Left ventricle myocardium inferior (tissue), 1 donor: Measurements from ENCODE around the gene KCNMA1. TPM values are rescaled to one million over a fixed set of nuclear protein-coding genes. Genes with fewer than 3 reads are reported as not detected.

Experiments
- DNase-seq: peaks from one replicate; pipeline ENCODE4 v3.0.0-alpha.2; 2020
- H3K27ac ChIP-seq: fragments of 200-600 bp; replicated peaks from 2 replicates; pipeline ENCODE4 v1.8.0; 2021
- H3K27me3 ChIP-seq: fragments of 200-600 bp; 2 replicates; pipeline ENCODE4 v1.8.0; 2021; ENCODE audit warnings: low read depth
- H3K36me3 ChIP-seq: fragments of 200-600 bp; 2 replicates; pipeline ENCODE4 v1.8.0; 2021
- H3K4me1 ChIP-seq: fragments of 200-600 bp; 2 replicates; pipeline ENCODE4 v1.8.0; 2021
- H3K4me3 ChIP-seq: fragments of 200-600 bp; 2 replicates; pipeline ENCODE4 v1.8.0; 2021; ENCODE audit warnings: mild to moderate bottlenecking, moderate library complexity
- H3K9me3 ChIP-seq: fragments of 200-600 bp; replicated peaks from 2 replicates; pipeline ENCODE4 v1.8.0; 2021
- CTCF ChIP-seq: fragments of 200-600 bp; IDR thresholded peaks from 2 replicates; pipeline ENCODE4 v1.8.0; 2021; ENCODE audit warnings: antibody characterized with exemption, mild to moderate bottlenecking, borderline replicate concordance
- intact Hi-C: fragments of 100-400 bp; cut with micrococcal nuclease; formaldehyde crosslinking; loops from one replicate; pipeline ENCODE4 v1.11.0; 2022
- total RNA-seq: library from RNA; stranded (reverse); fragmentation: NEBNext Ultra II Directional; extraction: Animal tissue kit (Norgen Biotek cat#: 25700); gene quantifications from one replicate; pipeline ENCODE4 v1.2.1, GENCODE V29; 2021
- donor health status: DM: no; HTN: yes; CAD: no; lungs with severe emphysema.

The KCNMA1 gene
- total RNA-seq, 1 donor from 2014 or later = 1.8 TPM

DNA sequence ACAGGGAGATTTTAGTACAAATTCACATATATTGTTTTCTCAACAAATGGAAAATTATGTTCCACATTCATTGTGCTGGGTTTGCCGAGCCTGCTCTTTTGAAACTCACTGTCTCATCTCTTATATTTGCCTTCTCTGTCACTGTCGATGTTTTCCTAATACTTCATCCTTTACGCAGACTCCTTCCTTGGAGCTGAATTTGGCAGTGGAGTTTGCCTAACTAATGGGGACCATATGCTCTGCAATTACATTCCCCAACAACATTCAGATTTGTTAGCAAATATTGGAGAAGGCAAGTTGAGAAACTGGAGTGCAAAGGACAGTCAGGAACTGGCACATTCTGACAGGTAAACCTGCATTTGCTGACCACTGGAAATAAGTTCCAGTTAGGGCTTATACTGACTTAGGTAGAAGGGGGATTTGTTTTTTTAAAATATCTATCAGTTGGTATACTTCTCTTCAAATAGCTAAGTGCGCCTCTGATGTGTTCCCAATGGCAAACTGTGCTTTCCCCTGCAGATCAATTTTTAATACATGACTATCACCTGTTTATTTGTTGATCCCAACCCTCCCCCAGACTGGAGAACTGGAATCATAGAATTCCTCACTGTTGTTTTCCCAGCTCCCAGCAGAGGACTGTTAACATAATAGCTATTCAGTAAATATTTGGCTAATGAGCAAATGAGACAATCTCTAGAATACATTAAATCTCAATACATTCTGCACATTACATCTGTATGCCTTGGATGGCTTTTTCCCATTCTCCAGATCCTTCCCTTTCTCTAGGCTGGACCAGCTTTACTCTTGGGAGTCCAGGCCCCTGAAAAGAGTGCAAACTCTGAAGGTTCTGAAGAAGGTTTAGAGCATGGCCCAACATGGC, 769.3 kb downstream of the KCNMA1 start:
- Histone ChIP-seq H3K27me3 (no peaks in the 10 kb centered on the region), H3K4me1 (no peaks in the 10 kb centered on the region), H3K36me3 (no peaks in the 10 kb centered on the region), H3K9me3 (peaks cover under 1% of the 10 kb centered on the region), H3K27ac (no peak overlapping the region), H3K4me3 (no peak overlapping the region)
- DNase-seq = no peak
- intact Hi-C loops = no loop called here
- no peak for TF ChIP-seq CTCF

DNA sequence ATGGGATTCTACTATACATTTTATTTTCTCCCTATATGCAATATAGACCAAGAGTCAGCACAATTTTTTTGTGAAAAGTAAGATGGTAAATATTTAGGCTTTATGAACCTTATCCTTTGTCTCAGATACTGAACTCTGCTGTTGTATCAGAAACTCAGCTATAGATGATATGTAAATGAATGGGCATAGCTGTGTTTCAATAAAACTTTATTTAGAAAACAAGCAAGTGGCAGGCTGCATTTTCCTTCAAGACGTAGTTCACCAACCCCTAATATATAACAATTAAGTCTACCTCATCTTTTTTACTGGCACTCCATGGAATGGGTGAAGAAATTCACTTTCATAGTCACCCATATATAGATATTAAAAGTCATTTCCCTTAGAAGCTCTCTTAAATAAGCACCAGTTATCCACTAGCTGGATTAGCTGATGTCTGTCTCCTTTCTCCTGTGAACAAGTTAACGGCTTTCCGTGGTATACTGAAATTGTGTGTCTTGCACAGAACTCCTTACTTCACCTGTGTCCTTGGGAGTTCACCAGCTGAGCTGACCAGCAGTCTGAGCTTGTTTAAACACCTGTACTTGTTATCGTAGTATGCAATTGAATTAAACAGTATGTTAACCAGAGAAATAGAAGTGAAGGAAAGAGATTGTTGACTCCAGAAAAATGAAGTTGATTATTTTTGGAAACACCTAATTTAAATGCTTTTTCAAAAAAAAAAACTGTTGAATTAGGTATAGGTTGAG, 770.6 kb downstream of the KCNMA1 start:
- intact Hi-C loops = no loop called here
- H3K27ac ChIP-seq = no peak overlapping the region
- H3K4me3 ChIP-seq = no peak overlapping the region
- TF ChIP-seq CTCF = no peak
- H3K36me3 ChIP-seq = no peaks in the 10 kb centered on the region
- no peaks in the 10 kb centered on the region for H3K27me3 ChIP-seq
- no peaks in the 10 kb centered on the region for H3K4me1 ChIP-seq
- H3K9me3 ChIP-seq = peaks cover 12% of the 10 kb centered on the region
- no peak for DNase-seq

GRCh38 chr10:76864922-76865321, 772.7 kb downstream of the KCNMA1 start:
- intact Hi-C loops = no loop called here
- TF ChIP-seq CTCF = no peak
- H3K9me3 ChIP-seq = peaks cover 12% of the 10 kb centered on the region
- no peak for DNase-seq
- H3K27ac ChIP-seq = no peak overlapping the region
- no peak overlapping the region for H3K4me3 ChIP-seq
- no peaks in the 10 kb centered on the region for H3K27me3 ChIP-seq
- H3K36me3 ChIP-seq = no peaks in the 10 kb centered on the region
- no peaks in the 10 kb centered on the region for H3K4me1 ChIP-seq

GRCh38 chr10:76858721-76859120, 778.9 kb downstream of the KCNMA1 start:
- no peak for TF ChIP-seq CTCF
- intact Hi-C loops = no loop called here

GRCh38 chr10:76840802-76841201, 796.8 kb downstream of the KCNMA1 start:
- H3K4me1 ChIP-seq = no peaks in the 10 kb centered on the region
- no peak for TF ChIP-seq CTCF
- DNase-seq = no peak
- no peaks in the 10 kb centered on the region for H3K36me3 ChIP-seq
- no peak overlapping the region for H3K27ac ChIP-seq
- intact Hi-C loops = no loop called here
- H3K4me3 ChIP-seq = no peak overlapping the region
- H3K9me3 ChIP-seq = no peaks in the 10 kb centered on the region
- no peaks in the 10 kb centered on the region for H3K27me3 ChIP-seq

More at GRCh38 chr10:76858721-76859120, 778.9 kb downstream of the KCNMA1 start:
- no peak for DNase-seq
- peaks cover 12% of the 10 kb centered on the region for H3K9me3 ChIP-seq
- H3K36me3 ChIP-seq = no peaks in the 10 kb centered on the region
- H3K27me3 ChIP-seq = no peaks in the 10 kb centered on the region
- H3K27ac ChIP-seq = no peak overlapping the region
- H3K4me1 ChIP-seq = no peaks in the 10 kb centered on the region
- no peak overlapping the region for H3K4me3 ChIP-seq
